Measurements from ENCODE around the gene LMNB1. TPM values are rescaled to one million over a fixed set of nuclear protein-coding genes. Genes with fewer than 3 reads are reported as not detected.

Gene LMNB1
- 104 and 107 TPM in 2 replicates for total RNA-seq

GRCh38 chr5:126776499-126777256 is at the start of gene LMNB1:
TSS of gene LMNB1 (plus strand) at chr5:126777136. CDS start at chr5:126777509, 373 bp downstream.

Other genes starting within 250 kb of the LMNB1 start
- gene ALDH7A1, start 181.9 kb upstream of the LMNB1 start, total RNA-seq = 26.9 and 38.1 TPM in 2 replicates
- 36.0 and 42.5 TPM in 2 replicates for gene PHAX, start 176.2 kb upstream of the LMNB1 start, total RNA-seq

Measured in bronchus fibroblast of lung (primary cell).